Vagina (tissue), 2 donors: ENCODE results near the gene PRF1.

Experiments used
- POLR2AphosphoS5 ChIP-seq, 2 donors: sonication (generic); formaldehyde crosslinking; IDR thresholded peaks; one replicate each; pipeline ENCODE4 v1.9.0; 2017; ENCODE audit warnings: antibody characterized with exemption in 2 of 2, mild to moderate bottlenecking in 2 of 2, low read depth in 1 of 2; ENCODE audit not compliant: insufficient read depth in 1 of 2
- TF ChIP-seq, protein P1 (sequence below), 3 experiments: fragments of 450-650 bp in 2 of 3; fragments of 200-600 bp in 1 of 3; sonication (generic) in 1 of 3; IDR thresholded peaks; one replicate each; pipeline ENCODE4 v1.5.1; 2017 to 2019; ENCODE audit warnings: antibody characterized with exemption in 3 of 3, mild to moderate bottlenecking in 2 of 3, moderate library complexity in 2 of 3

GRCh38 chr10:70578371-70578947 is 24.1 kb downstream of the PRF1 start:
- no peak for TF ChIP-seq POLR2AphosphoS5 (IDR thresholded peaks at IDR 0.05; ENCODE audit: insufficient read depth in 1 of 2, low read depth in 1 of 2)
- TF ChIP-seq, protein P1, sequence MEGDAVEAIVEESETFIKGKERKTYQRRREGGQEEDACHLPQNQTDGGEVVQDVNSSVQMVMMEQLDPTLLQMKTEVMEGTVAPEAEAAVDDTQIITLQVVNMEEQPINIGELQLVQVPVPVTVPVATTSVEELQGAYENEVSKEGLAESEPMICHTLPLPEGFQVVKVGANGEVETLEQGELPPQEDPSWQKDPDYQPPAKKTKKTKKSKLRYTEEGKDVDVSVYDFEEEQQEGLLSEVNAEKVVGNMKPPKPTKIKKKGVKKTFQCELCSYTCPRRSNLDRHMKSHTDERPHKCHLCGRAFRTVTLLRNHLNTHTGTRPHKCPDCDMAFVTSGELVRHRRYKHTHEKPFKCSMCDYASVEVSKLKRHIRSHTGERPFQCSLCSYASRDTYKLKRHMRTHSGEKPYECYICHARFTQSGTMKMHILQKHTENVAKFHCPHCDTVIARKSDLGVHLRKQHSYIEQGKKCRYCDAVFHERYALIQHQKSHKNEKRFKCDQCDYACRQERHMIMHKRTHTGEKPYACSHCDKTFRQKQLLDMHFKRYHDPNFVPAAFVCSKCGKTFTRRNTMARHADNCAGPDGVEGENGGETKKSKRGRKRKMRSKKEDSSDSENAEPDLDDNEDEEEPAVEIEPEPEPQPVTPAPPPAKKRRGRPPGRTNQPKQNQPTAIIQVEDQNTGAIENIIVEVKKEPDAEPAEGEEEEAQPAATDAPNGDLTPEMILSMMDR (IDR thresholded peaks at IDR 0.05): no peak
